Measurements from ENCODE around the gene FYB2. TPM values are rescaled to one million over a fixed set of nuclear protein-coding genes. Genes with fewer than 3 reads are reported as not detected.

FYB2 gene
- total and polyA plus RNA-seq, 10 of the 15 experiments (the other 5 are each of a cell fraction or from before 2014, with no cell fraction given) = 0.04 to 0.16 (median 0.05) TPM; not detected in 4

DNA sequence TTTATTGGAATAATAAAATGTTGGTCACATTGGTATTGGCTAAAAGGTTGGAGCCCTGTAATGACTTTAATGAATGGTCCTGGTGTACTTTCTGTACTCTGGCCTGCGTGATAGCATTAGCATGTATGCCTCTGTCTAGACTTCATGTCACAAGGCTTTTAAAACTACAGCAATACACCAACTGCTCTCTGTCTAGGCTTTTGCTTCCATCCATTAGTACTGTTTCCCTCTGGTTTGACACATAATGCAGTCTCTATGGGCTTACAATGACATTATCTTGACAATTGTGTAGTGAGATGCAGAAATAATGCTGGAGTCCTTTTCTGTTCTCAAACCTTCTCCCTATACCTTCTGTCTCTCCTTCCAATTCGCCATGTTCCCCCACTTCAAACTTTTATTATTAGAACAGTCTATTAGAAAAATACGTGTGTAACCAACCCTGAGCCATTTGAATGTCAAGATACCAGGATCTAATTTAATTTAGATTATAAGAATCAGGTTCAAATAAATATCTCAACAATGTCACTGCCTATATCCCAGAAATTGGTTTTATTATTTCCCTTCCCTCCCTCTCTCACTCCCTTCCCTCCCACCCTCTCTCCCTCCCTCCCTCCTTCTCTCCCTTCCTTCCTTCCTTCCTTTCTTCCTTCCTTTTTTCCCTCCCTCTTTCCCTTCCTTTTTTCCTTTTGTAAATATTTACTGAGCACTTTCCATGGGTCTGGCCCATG lies 44.2 kb upstream of the FYB2 start (continued):
- TF ChIP-seq PAX8 (IDR thresholded peaks at IDR 0.05) = no peak

DNA sequence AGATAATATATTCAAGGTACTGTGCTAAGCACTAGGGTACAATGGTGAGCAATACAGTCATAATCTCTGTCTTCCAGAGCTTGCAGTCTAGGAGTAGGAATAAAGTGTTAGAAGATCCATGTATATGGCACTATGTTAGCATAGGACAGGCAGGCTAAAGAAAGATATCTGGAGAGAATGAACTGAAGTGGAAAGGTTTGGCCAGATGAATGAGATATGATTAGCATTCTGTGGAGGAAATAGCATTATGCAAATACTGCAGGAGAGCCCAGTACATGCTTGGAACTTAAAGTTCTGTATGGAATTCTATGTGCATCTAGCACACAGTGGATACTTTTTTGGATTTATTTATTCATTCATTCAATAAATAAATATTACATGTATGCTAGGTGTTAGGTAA lies 40.1 kb upstream of the FYB2 start:
- POLR2A ChIA-PET = no interaction called here
- no peaks in the 10 kb centered on the region for H3K27me3 ChIP-seq (replicated peaks in 1 of 2; ENCODE audit: control insufficient read depth in 2 of 2, insufficient read depth in 2 of 2, low read length in 1 of 2)
- TF ChIP-seq SMC3 (IDR thresholded peaks at IDR 0.05; ENCODE audit: borderline replicate concordance, low read length) = no peak
- H4K20me1 ChIP-seq (ENCODE audit: control insufficient read depth, insufficient read depth) = no peaks in the 10 kb centered on the region
- no peak overlapping the region for H2AFZ ChIP-seq (ENCODE audit: control insufficient read depth, low read depth, low read length)
- H3K27ac ChIP-seq (ENCODE audit: control insufficient read depth, insufficient read depth) = no peak overlapping the region
- no peak overlapping the region for H3K4me3 ChIP-seq
- no peak for FAIRE-seq
- no peak overlapping the region for H3K4me2 ChIP-seq (ENCODE audit: control insufficient read depth, insufficient read depth)
- no peak for DNase-seq (ENCODE audit: low read depth, low spot score)
- CTCF ChIA-PET = no interaction called here
- SMC1A ChIA-PET (ENCODE audit: uncharacterized antibody, unreplicated experiment) = no interaction called here
- RAD21 ChIA-PET (ENCODE audit: unreplicated experiment) = no interaction called here
- no peaks in the 10 kb centered on the region for H3K9me3 ChIP-seq (replicated peaks; ENCODE audit: control insufficient read depth, insufficient read depth, low read length)
- no TSS peak for BruUV-seq (replicated peaks)
- ATAC-seq = no peak
- no peaks in the 10 kb centered on the region for H3K4me1 ChIP-seq (ENCODE audit: control insufficient read depth, insufficient read depth, low read length)
- in situ Hi-C loops (cut with MboI) (no loop called here), intact Hi-C loops (cut with micrococcal nuclease; ENCODE audit: unreplicated experiment) (no loop called here)
- H3K36me3 ChIP-seq (ENCODE audit: control insufficient read depth in 2 of 2, insufficient read depth in 2 of 2, low read length in 1 of 2) = no peaks in the 10 kb centered on the region
- H3K9ac ChIP-seq (ENCODE audit: control insufficient read depth, insufficient read depth, low read length) = no peak overlapping the region
- H3K79me2 ChIP-seq (ENCODE audit: control insufficient read depth, insufficient read depth, low read length) = no peaks in the 10 kb centered on the region

DNA sequence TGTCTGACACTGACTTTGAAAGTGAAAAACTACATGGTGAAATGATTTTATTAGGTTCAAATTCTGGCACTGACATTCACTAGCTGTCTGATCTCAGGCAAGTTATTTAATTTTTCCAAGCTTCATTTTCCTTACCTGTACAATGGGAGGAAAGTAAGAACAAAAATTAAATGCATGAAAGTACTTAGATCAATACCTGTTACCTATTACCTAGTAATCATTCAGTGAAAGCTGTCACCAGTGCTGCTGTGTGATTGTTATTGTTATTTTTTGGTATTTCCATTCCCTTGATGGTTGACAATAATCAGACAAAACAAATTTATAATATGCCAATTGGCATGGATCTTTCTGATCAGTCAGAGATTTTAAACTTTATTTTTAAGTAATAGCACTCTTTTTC lies 37.0 kb upstream of the FYB2 start:
- ChIA-PET SMC1A (ENCODE audit: uncharacterized antibody, unreplicated experiment) (no interaction called here), POLR2A (no interaction called here), CTCF (interaction anchor here (0.8 kb wide), 1 partner anchor 13 kb away, joined by 3 read pairs; no protein-coding TSS in a partner anchor), RAD21 (ENCODE audit: unreplicated experiment) (no interaction called here)
- no peak for FAIRE-seq
- Histone ChIP-seq H3K9me3 (replicated peaks; ENCODE audit: control insufficient read depth, insufficient read depth, low read length) (no peaks in the 10 kb centered on the region), H3K4me1 (ENCODE audit: control insufficient read depth, insufficient read depth, low read length) (no peaks in the 10 kb centered on the region), H3K4me2 (ENCODE audit: control insufficient read depth, insufficient read depth) (no peak overlapping the region), H3K4me3 (no peak overlapping the region), H2AFZ (ENCODE audit: control insufficient read depth, low read depth, low read length) (no peak overlapping the region), H3K9ac (ENCODE audit: control insufficient read depth, insufficient read depth, low read length) (no peak overlapping the region), H4K20me1 (ENCODE audit: control insufficient read depth, insufficient read depth) (no peaks in the 10 kb centered on the region), H3K27me3 (replicated peaks in 1 of 2; ENCODE audit: control insufficient read depth in 2 of 2, insufficient read depth in 2 of 2, low read length in 1 of 2) (no peaks in the 10 kb centered on the region), H3K27ac (ENCODE audit: control insufficient read depth, insufficient read depth) (no peak overlapping the region), H3K79me2 (ENCODE audit: control insufficient read depth, insufficient read depth, low read length) (no peaks in the 10 kb centered on the region), H3K36me3 (ENCODE audit: control insufficient read depth in 2 of 2, insufficient read depth in 2 of 2, low read length in 1 of 2) (no peaks in the 10 kb centered on the region)
- in situ Hi-C loops (cut with MboI) = no loop called here
- DNase-seq (ENCODE audit: low read depth, low spot score) = no peak
- no peak for ATAC-seq
- no TSS peak for BruUV-seq (replicated peaks)
- intact Hi-C loops (cut with micrococcal nuclease; ENCODE audit: unreplicated experiment) = no loop called here
- TF ChIP-seq SUZ12 (IDR thresholded peaks at IDR 0.05; ENCODE audit: unreplicated experiment) = no peak
- no peak for TF ChIP-seq ASH2L (IDR thresholded peaks at IDR 0.05; ENCODE audit: borderline replicate concordance, low read depth)
- TF ChIP-seq STAT1 (conservative IDR thresholded peaks at IDR 0.05) = no peak
- TF ChIP-seq, protein P1, sequence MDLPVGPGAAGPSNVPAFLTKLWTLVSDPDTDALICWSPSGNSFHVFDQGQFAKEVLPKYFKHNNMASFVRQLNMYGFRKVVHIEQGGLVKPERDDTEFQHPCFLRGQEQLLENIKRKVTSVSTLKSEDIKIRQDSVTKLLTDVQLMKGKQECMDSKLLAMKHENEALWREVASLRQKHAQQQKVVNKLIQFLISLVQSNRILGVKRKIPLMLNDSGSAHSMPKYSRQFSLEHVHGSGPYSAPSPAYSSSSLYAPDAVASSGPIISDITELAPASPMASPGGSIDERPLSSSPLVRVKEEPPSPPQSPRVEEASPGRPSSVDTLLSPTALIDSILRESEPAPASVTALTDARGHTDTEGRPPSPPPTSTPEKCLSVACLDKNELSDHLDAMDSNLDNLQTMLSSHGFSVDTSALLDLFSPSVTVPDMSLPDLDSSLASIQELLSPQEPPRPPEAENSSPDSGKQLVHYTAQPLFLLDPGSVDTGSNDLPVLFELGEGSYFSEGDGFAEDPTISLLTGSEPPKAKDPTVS (IDR thresholded peaks at IDR 0.05; ENCODE audit: low read depth, low read length) = no peak
- no peak for TF ChIP-seq EGR1 (IDR thresholded peaks at IDR 0.05; ENCODE audit: borderline replicate concordance in 1 of 2, low read depth in 2 of 2, low read length in 2 of 2)
- TF ChIP-seq, protein P2, sequence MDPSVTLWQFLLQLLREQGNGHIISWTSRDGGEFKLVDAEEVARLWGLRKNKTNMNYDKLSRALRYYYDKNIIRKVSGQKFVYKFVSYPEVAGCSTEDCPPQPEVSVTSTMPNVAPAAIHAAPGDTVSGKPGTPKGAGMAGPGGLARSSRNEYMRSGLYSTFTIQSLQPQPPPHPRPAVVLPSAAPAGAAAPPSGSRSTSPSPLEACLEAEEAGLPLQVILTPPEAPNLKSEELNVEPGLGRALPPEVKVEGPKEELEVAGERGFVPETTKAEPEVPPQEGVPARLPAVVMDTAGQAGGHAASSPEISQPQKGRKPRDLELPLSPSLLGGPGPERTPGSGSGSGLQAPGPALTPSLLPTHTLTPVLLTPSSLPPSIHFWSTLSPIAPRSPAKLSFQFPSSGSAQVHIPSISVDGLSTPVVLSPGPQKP (IDR thresholded peaks at IDR 0.05; ENCODE audit: low read depth, low read length) = no peak
- TF ChIP-seq IKZF2 (IDR thresholded peaks at IDR 0.05) = no peak
- TF ChIP-seq ESRRA (IDR thresholded peaks at IDR 0.05; ENCODE audit: low read length) = no peak
- TF ChIP-seq, protein P3, sequence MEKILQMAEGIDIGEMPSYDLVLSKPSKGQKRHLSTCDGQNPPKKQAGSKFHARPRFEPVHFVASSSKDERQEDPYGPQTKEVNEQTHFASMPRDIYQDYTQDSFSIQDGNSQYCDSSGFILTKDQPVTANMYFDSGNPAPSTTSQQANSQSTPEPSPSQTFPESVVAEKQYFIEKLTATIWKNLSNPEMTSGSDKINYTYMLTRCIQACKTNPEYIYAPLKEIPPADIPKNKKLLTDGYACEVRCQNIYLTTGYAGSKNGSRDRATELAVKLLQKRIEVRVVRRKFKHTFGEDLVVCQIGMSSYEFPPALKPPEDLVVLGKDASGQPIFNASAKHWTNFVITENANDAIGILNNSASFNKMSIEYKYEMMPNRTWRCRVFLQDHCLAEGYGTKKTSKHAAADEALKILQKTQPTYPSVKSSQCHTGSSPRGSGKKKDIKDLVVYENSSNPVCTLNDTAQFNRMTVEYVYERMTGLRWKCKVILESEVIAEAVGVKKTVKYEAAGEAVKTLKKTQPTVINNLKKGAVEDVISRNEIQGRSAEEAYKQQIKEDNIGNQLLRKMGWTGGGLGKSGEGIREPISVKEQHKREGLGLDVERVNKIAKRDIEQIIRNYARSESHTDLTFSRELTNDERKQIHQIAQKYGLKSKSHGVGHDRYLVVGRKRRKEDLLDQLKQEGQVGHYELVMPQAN (conservative IDR thresholded peaks at IDR 0.05) = no peak
- TF ChIP-seq ZNF217 (IDR thresholded peaks at IDR 0.05) = no peak
- TF ChIP-seq SMARCA5 (IDR thresholded peaks at IDR 0.05) = no peak

All from GM12878 (cell line).